ENCODE data around the gene COG5.
A peak's percentile ranks its signal among the peaks of the same experiment; 100 is the strongest.

Gene COG5

DNA sequence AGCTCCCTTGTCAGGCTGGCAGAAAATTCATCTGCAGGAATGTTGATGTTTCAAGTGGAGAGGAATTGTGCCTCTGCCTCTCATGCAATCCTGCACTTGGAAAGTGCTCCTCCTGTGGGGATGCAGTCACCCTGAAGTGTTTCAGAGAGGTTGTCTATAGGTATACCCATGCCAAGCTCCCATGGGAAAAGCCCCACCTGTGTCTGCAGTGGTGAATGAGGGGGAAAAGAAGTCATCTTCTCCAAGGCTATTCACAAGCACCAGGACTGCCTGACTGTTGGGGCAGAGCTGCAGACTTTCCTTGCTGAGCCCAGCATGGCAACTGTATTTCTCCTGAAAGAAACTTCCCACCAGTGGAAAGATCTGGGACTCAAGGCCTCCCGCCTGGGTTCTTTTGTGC lies 58.4 kb downstream of the COG5 start:
- DNase-seq = no peak

GRCh38 chr7:107503687-107504086 lies 60.0 kb downstream of the COG5 start:
- DNase-seq = no peak

GRCh38 chr7:107502797-107503196 lies 60.9 kb downstream of the COG5 start:
- no peak for DNase-seq

GRCh38 chr7:107502154-107502553 lies 61.6 kb downstream of the COG5 start:
- no peak for DNase-seq

DNA sequence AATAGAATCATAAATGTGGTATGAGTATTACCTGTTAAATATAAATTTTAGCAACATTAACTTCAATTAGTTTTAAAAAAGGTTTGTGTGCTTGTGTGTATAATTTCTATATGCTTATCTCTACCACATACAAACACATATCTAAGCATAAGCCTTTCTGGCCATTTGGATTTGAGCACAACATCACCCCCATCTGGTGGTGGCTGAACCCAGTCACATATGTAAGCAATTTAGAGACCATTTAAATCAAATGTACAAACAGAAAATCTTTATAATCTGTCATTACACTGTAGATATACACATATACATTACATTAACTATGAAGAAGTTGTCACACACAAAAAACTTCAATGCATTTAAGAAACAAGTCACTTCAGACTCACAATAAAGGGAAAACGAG lies 62.1 kb downstream of the COG5 start:
- peak; percentile 29 for DNase-seq

DNA sequence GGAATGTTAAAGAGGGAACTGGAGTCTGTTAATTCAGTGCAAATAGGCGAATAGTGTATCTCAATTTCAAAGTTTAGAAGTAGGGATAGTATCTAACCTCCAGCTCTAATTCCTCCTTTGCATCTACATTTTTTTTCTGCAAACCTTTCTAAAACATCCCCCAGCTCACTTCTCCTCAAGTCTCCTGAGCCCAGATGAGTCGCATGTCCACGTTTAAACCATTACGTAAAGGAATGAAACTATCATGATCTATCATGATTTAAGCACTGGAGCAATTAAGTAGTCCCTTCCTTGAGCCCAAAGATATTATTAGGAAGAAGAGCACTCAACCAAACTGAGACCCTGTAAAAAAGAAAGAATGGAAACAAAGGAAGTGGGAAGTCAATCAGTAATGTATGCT lies 64.0 kb downstream of the COG5 start:
- no peak for DNase-seq

DNA sequence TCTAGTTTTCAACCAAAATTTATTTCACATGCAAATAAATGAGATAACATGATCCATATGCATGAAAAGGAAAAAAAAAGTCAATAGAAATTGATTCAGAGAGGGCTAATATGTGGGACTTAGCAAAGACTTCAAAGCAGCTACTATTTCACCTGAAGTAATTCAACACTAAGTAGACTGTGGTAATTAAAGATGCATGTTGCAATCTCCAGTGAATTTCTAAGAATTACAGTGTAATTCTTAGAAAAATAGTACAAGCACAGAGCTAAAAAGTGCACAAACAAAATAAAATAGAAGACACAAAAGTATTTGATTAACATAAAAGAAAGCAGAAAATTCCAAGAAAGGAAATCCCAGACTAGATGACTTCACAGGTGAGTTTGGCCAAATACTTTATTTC lies 68.2 kb downstream of the COG5 start:
- DNase-seq = no peak

DNA sequence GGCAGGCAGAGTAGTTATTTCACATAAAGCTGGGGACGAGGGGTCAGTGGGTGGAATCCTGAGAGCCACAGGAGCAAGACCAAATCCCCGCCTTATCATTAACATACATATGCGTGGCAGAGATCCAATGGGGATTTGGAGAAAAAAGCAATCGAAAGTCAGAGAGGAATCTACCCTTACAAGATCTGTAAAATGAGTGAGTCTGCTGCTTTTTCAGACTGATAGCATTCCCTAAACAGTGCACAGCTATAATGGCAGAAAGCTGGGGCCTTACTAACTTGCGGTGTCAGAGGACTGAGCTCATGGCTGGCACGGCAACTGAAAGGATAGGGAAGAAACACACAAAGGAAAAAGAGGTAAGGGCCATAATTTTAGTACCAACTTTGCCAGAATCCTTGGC lies 68.8 kb downstream of the COG5 start:
- DNase-seq = no peak

DNA sequence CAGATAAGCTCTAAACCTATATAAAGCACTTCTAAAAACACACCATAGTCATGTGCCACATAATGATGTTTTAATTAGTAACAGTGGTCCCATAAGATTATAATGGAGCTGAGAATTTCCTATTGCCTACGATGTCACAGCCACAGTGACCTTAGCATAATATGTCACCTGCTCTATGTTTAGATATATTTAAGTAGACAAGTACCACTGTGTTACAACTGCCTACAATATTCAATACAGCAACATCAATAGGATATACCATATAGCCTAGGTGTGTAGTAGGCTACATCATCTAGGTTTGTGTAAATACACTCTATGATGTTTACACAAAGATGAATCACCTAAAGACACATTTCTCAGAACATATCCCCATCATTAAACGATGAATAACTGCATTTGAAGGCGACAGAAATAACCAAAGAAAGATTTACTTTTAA lies 69.4 kb downstream of the COG5 start:
- DNase-seq = no peak

DNA sequence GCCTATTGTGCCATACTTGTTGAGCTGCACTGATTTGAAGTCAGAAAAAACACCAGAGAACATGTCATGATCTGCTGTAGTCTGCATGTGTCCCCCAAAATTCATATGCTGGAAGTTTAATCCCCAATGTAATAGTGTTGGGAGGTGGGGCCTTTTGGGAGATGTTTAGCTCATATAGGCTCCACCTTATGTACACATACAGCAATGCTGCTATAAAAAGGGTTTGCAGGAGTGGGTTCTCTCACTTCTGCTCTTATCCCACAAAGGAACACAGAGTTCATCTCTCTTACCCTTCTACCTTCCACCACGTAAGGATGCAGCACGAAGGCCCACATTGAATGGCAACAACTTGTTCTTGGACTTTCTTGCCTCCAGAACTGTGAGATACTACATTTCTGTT lies 70.8 kb downstream of the COG5 start:
- DNase-seq = no peak

GRCh38 chr7:107486041-107486440 lies 77.7 kb downstream of the COG5 start:
- no peak for DNase-seq

DNA sequence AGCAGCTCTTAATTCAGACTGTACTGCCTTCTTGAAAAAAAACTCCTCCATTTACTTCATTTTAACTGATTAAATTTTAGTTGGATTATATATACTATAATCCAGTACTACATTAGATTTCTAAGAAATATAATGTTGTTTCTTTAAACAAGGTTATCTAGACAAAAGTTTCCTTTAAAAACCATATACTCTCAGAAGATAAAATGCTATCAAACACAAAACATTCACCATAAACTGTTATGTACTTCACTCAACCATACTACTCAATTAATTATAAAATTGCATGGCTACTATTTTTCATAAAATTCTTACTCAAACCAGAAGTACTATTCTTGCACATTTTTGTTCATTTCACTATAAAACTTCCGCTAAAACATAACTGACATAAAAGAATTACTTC lies 81.1 kb downstream of the COG5 start:
- DNase-seq = no peak

DNA sequence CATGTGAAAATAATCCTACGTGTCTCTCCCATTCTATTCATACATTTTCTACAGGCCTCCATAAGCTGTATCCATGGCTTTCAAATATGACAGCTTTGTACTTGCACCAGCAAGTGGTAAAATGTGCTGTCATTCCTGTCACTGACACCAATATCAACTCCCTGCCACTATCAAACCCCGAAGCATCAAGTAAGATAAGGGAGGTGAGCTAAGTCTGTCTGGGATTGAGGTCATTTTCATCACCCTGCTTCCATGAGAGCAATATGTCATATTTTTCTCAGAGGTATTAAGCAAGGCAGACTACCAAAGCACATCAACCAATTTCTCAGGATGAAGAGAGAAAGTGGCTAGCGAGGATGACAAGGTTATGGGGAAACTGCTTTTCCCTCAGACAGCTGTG lies 82.8 kb downstream of the COG5 start:
- no peak for DNase-seq

GRCh38 chr7:107479303-107479702 lies 84.4 kb downstream of the COG5 start:
- no peak for DNase-seq

DNA sequence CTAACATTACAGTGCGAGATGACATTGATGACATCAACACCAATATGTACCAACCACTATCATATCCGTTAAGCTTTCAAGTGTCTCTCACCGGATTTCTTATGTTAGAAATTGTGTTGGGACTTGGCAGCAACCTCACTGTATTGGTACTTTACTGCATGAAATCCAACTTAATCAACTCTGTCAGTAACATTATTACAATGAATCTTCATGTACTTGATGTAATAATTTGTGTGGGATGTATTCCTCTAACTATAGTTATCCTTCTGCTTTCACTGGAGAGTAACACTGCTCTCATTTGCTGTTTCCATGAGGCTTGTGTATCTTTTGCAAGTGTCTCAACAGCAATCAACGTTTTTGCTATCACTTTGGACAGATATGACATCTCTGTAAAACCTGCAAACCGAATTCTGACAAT lies 89.6 kb downstream of the COG5 start:
- DNase-seq = no peak

- no peak for DNase-seq
Observed at GRCh38 chr7:107472116-107472515, 91.6 kb downstream of the COG5 start.

GRCh38 chr7:107471292-107472070 lies 92.2 kb downstream of the COG5 start:
- peak; percentile 15 for DNase-seq

DNA sequence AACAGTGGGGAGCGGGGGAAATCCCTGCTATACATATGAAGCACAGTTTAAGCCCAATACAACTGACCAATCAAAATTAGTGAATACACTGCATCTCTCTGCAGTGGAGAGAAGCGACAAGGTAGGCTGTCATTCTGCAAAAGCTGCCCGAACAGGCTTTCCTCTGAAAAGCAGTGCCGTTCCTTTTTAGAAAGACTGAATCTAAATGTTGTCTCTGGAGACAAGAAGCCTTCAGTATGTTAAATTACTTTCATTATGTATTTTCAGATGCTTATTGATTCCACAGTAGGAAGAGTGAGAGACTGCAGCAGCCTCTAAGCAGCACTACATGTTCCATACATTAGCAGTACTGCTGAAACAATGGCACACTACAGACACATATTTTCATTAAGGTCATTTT lies 93.8 kb downstream of the COG5 start, which contains the start of gene GPR22:
GPR22 (plus strand) TSS at position 129 of the 400 bp plus-strand sequence. CDS start 4,004 bp downstream, outside the sequence.
- DNase-seq = no peak

GRCh38 chr7:107468824-107469223 lies 94.9 kb downstream of the COG5 start:
- DNase-seq = no peak

- no peak for DNase-seq
Observed at GRCh38 chr7:107467972-107468371, 95.7 kb downstream of the COG5 start.

DNA sequence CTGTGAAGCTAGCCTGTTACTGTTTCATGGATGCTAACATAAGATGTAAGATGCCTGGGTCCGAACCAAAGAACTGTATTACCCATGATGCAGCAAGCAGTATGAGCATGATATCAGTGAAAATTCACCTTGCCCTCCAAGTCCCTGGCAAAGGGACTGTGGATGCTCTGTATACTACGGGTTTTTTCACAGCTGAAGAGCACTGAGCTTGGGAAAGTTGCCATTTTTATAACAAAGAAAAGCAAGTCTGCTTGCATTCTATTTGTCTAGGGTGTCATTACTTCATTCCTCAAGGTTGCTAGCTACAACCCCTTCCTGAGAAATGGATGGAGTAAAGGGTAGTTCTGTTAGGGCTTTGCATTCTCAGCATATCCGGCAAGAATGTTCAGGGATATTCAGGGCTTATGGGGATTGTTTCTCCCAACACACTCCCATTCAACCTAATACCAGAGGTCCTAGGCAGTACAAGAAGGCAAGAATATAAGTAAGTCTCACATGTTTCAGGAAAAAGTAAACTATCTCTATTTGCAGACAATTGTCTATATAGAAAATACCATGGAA lies 99.0 kb downstream of the COG5 start:
- DNase-seq = no peak

DNA sequence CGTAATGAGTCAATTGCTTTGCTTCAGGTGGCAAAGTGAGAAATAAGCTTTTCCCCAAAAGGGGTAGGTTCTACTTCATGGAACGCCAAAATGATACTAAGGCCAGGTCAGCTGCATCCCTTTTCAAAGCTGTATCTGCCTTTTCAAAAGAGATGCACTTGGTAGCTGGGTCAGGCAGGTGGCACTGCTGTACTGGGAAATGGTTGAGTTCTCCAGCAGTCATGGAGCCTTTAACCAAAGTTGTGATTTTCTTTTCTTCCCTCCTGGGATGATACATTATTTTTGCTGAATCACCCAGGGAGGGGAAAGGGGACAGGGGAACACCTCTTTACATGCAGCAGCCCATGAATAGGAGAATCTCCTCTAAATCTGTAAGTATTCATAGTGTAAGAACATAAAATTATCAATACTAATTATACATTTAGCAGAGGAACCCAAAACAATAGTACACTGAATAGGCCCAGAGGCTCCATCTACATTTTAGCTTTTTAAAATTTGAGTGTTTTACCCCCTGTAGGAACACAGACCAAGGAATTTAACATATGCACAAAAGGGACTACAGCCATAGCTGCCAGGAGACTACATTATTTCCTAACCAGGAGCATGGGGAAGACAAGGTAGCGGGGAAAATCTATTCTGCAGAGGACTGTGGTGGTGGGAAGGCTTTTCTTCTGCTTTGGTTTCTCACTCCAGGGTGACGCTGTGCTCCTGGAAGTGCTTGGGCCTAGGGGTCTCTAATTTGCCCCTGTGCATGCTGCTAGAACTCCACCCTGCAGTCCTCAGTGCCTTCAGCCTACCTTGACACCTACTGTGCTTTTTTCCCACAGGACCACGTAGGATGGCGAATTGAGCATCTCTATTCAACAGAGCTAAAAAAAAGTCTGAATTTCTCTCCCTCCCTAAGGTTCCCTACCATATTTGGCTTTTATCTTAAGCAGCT lies 100.3 kb downstream of the COG5 start:
- DNase-seq = peak; percentile 64

- DNase-seq = no peak
Observed at GRCh38 chr7:107461938-107462533, 101.7 kb downstream of the COG5 start.

Measured in HCEC 1CT (cell line).